Smooth muscle cell (in vitro differentiated cells): ENCODE measurements around the gene LRRC40. TPM values are rescaled to one million over a fixed set of nuclear protein-coding genes. Genes with fewer than 3 reads are reported as not detected.

Experiments used
- DNase-seq: peaks from one replicate; lab custom pipeline; 2025; ENCODE audit not compliant: unreplicated experiment; lab: John Stamatoyannopoulos, UW
- H2AFZ ChIP-seq: fragments of 200-600 bp; sonication (generic); 2 replicates; pipeline ENCODE4 v1.6.0; 2016; ENCODE audit warnings: antibody characterized with exemption, low read depth, mild to moderate bottlenecking
- H3F3A ChIP-seq: fragments of 200-600 bp; sonication (generic); 2 replicates; pipeline ENCODE4 v1.6.0; 2017; ENCODE audit warnings: antibody characterized with exemption, low read depth
- H3K27ac ChIP-seq: fragments of 200-600 bp; sonication (generic); 2 replicates; pipeline ENCODE4 v1.5.1; 2016; ENCODE audit warnings: low read depth, mild to moderate bottlenecking
- H3K27me3 ChIP-seq: fragments of 200-600 bp; sonication (generic); 2 replicates; pipeline ENCODE4 v1.6.1; 2016; ENCODE audit warnings: low read depth, mild to moderate bottlenecking
- H3K36me3 ChIP-seq: fragments of 200-600 bp; sonication (generic); 2 replicates; pipeline ENCODE4 v1.5.1; 2016; ENCODE audit warnings: low read depth
- H3K4me1 ChIP-seq: fragments of 200-600 bp; sonication (generic); 2 replicates; pipeline ENCODE4 v1.5.1; 2016; ENCODE audit warnings: low read depth
- H3K4me2 ChIP-seq: fragments of 200-600 bp; sonication (generic); 2 replicates; pipeline ENCODE4 v1.6.0; 2016; ENCODE audit warnings: mild to moderate bottlenecking
- H3K4me3 ChIP-seq: fragments of 200-600 bp; sonication (generic); 2 replicates; pipeline ENCODE4 v1.5.1; 2016; ENCODE audit warnings: mild to moderate bottlenecking
- H3K79me2 ChIP-seq: fragments of 200-600 bp; sonication (generic); 2 replicates; pipeline ENCODE4 v1.6.0; 2016; ENCODE audit warnings: low read depth, mild to moderate bottlenecking
- H3K9ac ChIP-seq: fragments of 200-600 bp; sonication (generic); 2 replicates; pipeline ENCODE4 v1.6.0; 2016; ENCODE audit warnings: low read depth
- H3K9me3 ChIP-seq: fragments of 200-600 bp; sonication (generic); replicated peaks from 2 replicates; pipeline ENCODE4 v1.5.1; 2016; ENCODE audit warnings: low read depth
- H4K20me1 ChIP-seq: fragments of 200-600 bp; sonication (generic); 2 replicates; pipeline ENCODE4 v1.6.0; 2016; ENCODE audit warnings: low read depth
- WGBS: methylation state at CpG from one replicate; pipeline ENCODE4 v1.1.7; 2016; ENCODE audit warnings: low lambda C conversion rate; 5-methylcytosine and 5-hydroxymethylcytosine counted together
- polyA plus RNA-seq: library from polyadenylated mRNA; unstranded; fragments of >200 nt; fragmentation: Nextera tagmentation; extraction: Ambion mirVana; gene quantifications from 2 replicates; pipeline ENCODE4 v1.2.1, GENCODE V29; 2016
- total RNA-seq: library from RNA; depleted of rRNA; stranded (reverse); fragments of >200 nt; gene quantifications from 2 replicates; pipeline ENCODE4 v1.2.3, GENCODE V29; 2014
- TF ChIP-seq, protein P1 (sequence below): fragments of 200-600 bp; sonication (generic); IDR thresholded peaks from 2 replicates; pipeline ENCODE4 v1.5.1; 2017; ENCODE audit warnings: borderline replicate concordance, mild to moderate bottlenecking, antibody characterized with exemption; ENCODE audit not compliant: insufficient read depth, poor library complexity, severe bottlenecking

Gene LRRC40
- total and polyA plus RNA-seq, 2 experiments from 2014 or later = 11.8 to 32.9 TPM

DNA sequence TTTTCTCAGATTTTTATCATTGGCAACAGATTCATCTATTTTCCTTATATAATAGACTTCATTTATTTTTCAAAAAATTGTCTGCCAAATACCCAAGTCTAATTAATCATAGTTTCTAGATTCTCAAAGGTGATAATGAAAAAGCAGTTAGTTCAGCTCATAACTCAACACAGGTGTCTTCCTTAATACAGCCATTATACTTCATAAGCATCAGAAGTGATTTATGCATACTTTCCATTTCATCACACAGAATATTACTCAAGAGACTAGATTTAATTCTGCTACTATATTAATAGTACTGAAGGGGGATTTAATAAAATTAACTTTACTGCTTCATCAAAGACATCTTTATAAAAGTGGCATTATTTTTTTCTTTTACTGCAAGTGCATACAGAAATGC lies 34.6 kb upstream of the LRRC40 start:
- Histone ChIP-seq H3K27ac (no peak overlapping the region), H3K4me1 (no peaks in the 10 kb centered on the region), H3K27me3 (no peaks in the 10 kb centered on the region), H3K4me2 (no peak overlapping the region), H3K36me3 (peaks cover 72% of the 10 kb centered on the region), H2AFZ (no peak overlapping the region), H3F3A (peaks cover 2% of the 10 kb centered on the region), H4K20me1 (peaks cover 91% of the 10 kb centered on the region), H3K9me3 (no peaks in the 10 kb centered on the region), H3K4me3 (no peak overlapping the region), H3K79me2 (peaks cover 45% of the 10 kb centered on the region), H3K9ac (no peak overlapping the region)
- TF ChIP-seq, protein P1, sequence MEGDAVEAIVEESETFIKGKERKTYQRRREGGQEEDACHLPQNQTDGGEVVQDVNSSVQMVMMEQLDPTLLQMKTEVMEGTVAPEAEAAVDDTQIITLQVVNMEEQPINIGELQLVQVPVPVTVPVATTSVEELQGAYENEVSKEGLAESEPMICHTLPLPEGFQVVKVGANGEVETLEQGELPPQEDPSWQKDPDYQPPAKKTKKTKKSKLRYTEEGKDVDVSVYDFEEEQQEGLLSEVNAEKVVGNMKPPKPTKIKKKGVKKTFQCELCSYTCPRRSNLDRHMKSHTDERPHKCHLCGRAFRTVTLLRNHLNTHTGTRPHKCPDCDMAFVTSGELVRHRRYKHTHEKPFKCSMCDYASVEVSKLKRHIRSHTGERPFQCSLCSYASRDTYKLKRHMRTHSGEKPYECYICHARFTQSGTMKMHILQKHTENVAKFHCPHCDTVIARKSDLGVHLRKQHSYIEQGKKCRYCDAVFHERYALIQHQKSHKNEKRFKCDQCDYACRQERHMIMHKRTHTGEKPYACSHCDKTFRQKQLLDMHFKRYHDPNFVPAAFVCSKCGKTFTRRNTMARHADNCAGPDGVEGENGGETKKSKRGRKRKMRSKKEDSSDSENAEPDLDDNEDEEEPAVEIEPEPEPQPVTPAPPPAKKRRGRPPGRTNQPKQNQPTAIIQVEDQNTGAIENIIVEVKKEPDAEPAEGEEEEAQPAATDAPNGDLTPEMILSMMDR = no peak
- DNase-seq = no peak

GRCh38 chr1:70234733-70235132 lies 29.4 kb upstream of the LRRC40 start:
- no peaks in the 10 kb centered on the region for H3F3A ChIP-seq
- peaks cover 78% of the 10 kb centered on the region for H3K36me3 ChIP-seq
- H3K4me3 ChIP-seq = no peak overlapping the region
- H3K9ac ChIP-seq = no peak overlapping the region
- peak overlapping the region; percentile 14 for H3K27ac ChIP-seq
- H2AFZ ChIP-seq = no peak overlapping the region
- H3K4me1 ChIP-seq = no peaks in the 10 kb centered on the region
- peaks cover 74% of the 10 kb centered on the region for H3K79me2 ChIP-seq
- H4K20me1 ChIP-seq = peaks cover 85% of the 10 kb centered on the region
- no peak overlapping the region for H3K4me2 ChIP-seq
- DNase-seq = no peak
- H3K27me3 ChIP-seq = no peaks in the 10 kb centered on the region
- TF ChIP-seq, protein P1 = no peak
- no peaks in the 10 kb centered on the region for H3K9me3 ChIP-seq

DNA sequence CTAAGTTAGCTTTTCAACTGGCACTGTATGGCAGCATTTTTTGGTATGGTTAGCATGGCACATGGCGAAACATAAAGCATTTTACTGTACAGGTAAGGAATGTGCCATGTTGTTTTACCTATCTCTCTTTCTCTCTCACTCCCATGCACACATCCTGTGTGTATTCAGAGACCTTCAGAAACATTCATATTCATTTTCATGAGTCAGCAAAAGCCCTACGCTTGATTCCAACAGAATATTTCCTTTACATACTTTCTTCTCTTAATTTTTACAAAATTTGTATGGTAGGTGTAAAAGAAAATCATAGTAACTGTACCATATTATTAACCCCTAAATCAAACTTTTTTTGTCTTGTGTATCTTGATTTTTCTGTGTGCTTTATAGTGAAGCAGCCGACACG lies 26.1 kb upstream of the LRRC40 start:
- no peaks in the 10 kb centered on the region for H3K9me3 ChIP-seq
- peaks cover 54% of the 10 kb centered on the region for H3K36me3 ChIP-seq

DNA sequence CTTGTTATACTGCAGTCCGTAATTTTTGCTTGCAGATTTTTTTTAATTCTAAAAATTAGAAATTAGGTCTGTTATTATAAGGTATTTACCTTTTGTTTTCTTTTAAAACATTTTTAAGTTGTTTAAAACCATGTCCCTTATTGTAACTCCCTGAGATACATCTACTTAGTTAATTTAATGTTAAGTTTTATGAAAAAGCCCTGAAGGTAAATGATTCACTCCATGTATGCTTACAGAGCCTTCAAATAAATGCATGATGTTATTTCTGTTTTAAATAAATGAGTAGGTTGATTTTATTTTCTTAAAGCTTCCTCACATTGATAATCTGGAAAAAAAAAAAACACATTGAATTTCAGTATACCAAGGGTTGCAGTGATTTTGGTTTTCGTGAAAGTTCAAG lies 23.3 kb upstream of the LRRC40 start:
- TF ChIP-seq, protein P1 = no peak
- no peak for DNase-seq
- Histone ChIP-seq H3K9me3 (no peaks in the 10 kb centered on the region), H3K27me3 (no peaks in the 10 kb centered on the region), H3K4me2 (no peak overlapping the region), H3K4me3 (no peak overlapping the region), H3K79me2 (peaks cover 93% of the 10 kb centered on the region), H3F3A (no peaks in the 10 kb centered on the region), H3K9ac (no peak overlapping the region), H4K20me1 (peaks cover 100% of the 10 kb centered on the region), H3K4me1 (peaks cover 9% of the 10 kb centered on the region), H3K27ac (no peak overlapping the region), H3K36me3 (peaks cover 29% of the 10 kb centered on the region), H2AFZ (no peak overlapping the region)
- WGBS = 100% methylated on average over 2 of the region's 2 CpGs

More for the DNA sequence above, 26.1 kb upstream of the LRRC40 start:
- no peak overlapping the region for H3K9ac ChIP-seq
- no peak for DNase-seq
- peaks cover 82% of the 10 kb centered on the region for H3K79me2 ChIP-seq
- 98% methylated on average over 4 of the region's 4 CpGs for WGBS
- no peak overlapping the region for H3K4me2 ChIP-seq
- H3K4me3 ChIP-seq = no peak overlapping the region
- H3K4me1 ChIP-seq = no peaks in the 10 kb centered on the region
- peaks cover 87% of the 10 kb centered on the region for H4K20me1 ChIP-seq
- TF ChIP-seq, protein P1 = no peak
- no peaks in the 10 kb centered on the region for H3K27me3 ChIP-seq
- no peak overlapping the region for H3K27ac ChIP-seq
- no peaks in the 10 kb centered on the region for H3F3A ChIP-seq
- H2AFZ ChIP-seq = no peak overlapping the region
